Measurements from ENCODE around the gene NDST1. TPM values are rescaled to one million over a fixed set of nuclear protein-coding genes. Genes with fewer than 3 reads are reported as not detected.

The NDST1 gene
- polyA plus RNA-seq, 1 donor (not counting 4 experiments of a cell fraction or from before 2014, with no cell fraction given): 24.9 TPM

DNA sequence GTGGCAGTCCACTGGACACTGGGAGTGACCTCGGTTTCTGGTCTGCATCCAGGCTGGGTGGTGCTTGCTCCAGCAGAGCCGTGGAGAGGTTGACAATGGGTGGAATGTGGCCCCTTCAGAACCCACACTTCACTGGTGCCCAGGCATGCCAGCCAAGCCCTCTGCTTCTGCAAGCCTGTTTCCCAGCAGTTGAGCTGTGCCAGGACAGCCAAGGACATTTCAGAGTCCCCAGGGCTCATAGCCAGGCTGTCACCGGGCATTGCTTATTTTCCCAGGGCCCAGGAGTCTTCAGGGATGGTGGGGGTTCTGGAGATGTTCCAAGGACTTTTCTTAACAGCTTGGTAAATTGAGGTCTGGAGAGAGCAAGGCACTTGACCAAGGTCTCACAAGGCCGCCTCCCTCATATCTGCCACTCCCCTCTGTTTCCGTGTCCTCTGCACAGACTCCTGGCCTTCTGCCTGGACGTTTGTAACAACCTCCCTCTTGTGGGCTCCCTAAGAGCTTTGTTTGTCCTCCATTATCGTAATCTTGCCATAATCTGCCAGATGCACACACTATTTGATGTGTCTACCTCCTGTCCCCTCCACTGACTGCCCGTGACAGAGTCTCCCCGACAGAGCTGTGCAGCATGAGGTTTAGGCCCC, 3.8 kb upstream of the NDST1 start:
- Histone ChIP-seq H3K4me1 (ENCODE audit: control insufficient read depth, extremely low read depth, insufficient read depth, low read length) (peaks cover 70% of the 10 kb centered on the region), H3K4me3 (ENCODE audit: control insufficient read depth in 2 of 3, extremely low read depth in 1 of 3, insufficient read depth in 2 of 3, low read depth in 1 of 3, low read length in 3 of 3) (no peak overlapping the region), H3K27me3 (ENCODE audit: control insufficient read depth, extremely low read depth, insufficient read depth, low read length) (no peaks in the 10 kb centered on the region), H3K9me1 (ENCODE audit: control insufficient read depth, extremely low read depth, insufficient read depth, low read length) (peaks cover 18% of the 10 kb centered on the region), H2AFZ (ENCODE audit: control insufficient read depth, low read length) (no peak overlapping the region), H3K79me2 (ENCODE audit: control insufficient read depth, insufficient read depth, low read length) (peaks cover 97% of the 10 kb centered on the region), H4K20me1 (ENCODE audit: control insufficient read depth, extremely low read depth, insufficient read depth, low read length) (peaks cover 2% of the 10 kb centered on the region), H3K4me2 (ENCODE audit: control insufficient read depth, extremely low read depth, insufficient read depth, low read depth, low read length) (no peak overlapping the region), H3K9me3 (ENCODE audit: control insufficient read depth, low read depth, low read length) (no peaks in the 10 kb centered on the region), H3K27ac (ENCODE audit: control insufficient read depth, insufficient read depth, low read length) (no peak overlapping the region), H3K36me3 (ENCODE audit: control insufficient read depth in 2 of 2, extremely low read depth in 1 of 2, insufficient read depth in 2 of 2, low read length in 2 of 2) (no peaks in the 10 kb centered on the region), H3K9ac (ENCODE audit: control insufficient read depth, extremely low read depth, insufficient read depth, low read length) (no peak overlapping the region)
- TF ChIP-seq, protein P1, sequence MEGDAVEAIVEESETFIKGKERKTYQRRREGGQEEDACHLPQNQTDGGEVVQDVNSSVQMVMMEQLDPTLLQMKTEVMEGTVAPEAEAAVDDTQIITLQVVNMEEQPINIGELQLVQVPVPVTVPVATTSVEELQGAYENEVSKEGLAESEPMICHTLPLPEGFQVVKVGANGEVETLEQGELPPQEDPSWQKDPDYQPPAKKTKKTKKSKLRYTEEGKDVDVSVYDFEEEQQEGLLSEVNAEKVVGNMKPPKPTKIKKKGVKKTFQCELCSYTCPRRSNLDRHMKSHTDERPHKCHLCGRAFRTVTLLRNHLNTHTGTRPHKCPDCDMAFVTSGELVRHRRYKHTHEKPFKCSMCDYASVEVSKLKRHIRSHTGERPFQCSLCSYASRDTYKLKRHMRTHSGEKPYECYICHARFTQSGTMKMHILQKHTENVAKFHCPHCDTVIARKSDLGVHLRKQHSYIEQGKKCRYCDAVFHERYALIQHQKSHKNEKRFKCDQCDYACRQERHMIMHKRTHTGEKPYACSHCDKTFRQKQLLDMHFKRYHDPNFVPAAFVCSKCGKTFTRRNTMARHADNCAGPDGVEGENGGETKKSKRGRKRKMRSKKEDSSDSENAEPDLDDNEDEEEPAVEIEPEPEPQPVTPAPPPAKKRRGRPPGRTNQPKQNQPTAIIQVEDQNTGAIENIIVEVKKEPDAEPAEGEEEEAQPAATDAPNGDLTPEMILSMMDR (optimal IDR thresholded peaks at IDR 0.05 in 1 of 3, IDR thresholded peaks at IDR 0.05 in 1 of 3, conservative IDR thresholded peaks at IDR 0.05 in 1 of 3; ENCODE audit: extremely low read depth in 1 of 3, insufficient read depth in 2 of 3, low read length in 3 of 3): no peak
- TF ChIP-seq EZH2 (IDR thresholded peaks at IDR 0.05; ENCODE audit: low read length): no peak
- dilution Hi-C loops (cut with MboI; ENCODE audit: extremely low pct_ligation_motif_present, low sequenced_read_pairs): no loop called here
- no peak for FAIRE-seq
- no peak for DNase-seq (ENCODE audit: low read depth, low spot score)

DNA sequence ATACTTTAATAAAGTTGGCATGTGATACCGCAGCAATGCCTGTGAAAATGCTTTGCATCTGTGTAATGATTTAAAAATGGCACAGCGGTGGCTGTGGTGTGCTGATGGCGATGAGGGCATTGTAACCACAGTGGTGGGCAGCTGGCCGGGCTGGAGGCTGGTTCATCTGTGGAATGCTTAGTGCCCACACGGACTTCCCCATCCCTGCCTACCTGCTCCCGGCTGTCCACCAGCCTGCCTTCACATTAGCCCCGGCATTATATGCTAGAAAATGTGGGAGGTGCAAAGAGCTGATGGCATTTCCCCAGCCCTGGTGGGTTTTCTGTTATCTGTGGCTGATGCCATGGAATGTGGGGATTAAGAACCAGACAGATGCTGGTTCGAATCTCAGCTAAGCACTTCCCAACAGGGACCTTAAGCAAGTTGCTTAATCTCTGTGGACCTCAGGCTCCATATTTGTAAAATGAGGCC, 2.9 kb upstream of the NDST1 start:
- peaks cover 95% of the 10 kb centered on the region for H3K79me2 ChIP-seq (ENCODE audit: control insufficient read depth, insufficient read depth, low read length)
- dilution Hi-C loops (cut with MboI; ENCODE audit: extremely low pct_ligation_motif_present, low sequenced_read_pairs): no loop called here
- H3K9me1 ChIP-seq (ENCODE audit: control insufficient read depth, extremely low read depth, insufficient read depth, low read length): peaks cover 15% of the 10 kb centered on the region
- peaks cover 1% of the 10 kb centered on the region for H4K20me1 ChIP-seq (ENCODE audit: control insufficient read depth, extremely low read depth, insufficient read depth, low read length)
- TF ChIP-seq, protein P1 (optimal IDR thresholded peaks at IDR 0.05 in 1 of 3, IDR thresholded peaks at IDR 0.05 in 1 of 3, conservative IDR thresholded peaks at IDR 0.05 in 1 of 3; ENCODE audit: extremely low read depth in 1 of 3, insufficient read depth in 2 of 3, low read length in 3 of 3): no peak
- no peak for TF ChIP-seq EZH2 (IDR thresholded peaks at IDR 0.05; ENCODE audit: low read length)
- peaks cover 64% of the 10 kb centered on the region for H3K4me1 ChIP-seq (ENCODE audit: control insufficient read depth, extremely low read depth, insufficient read depth, low read length)
- H3K4me2 ChIP-seq (ENCODE audit: control insufficient read depth, extremely low read depth, insufficient read depth, low read depth, low read length): no peak overlapping the region
- H3K27me3 ChIP-seq (ENCODE audit: control insufficient read depth, extremely low read depth, insufficient read depth, low read length): no peaks in the 10 kb centered on the region
- FAIRE-seq (no peak), DNase-seq (ENCODE audit: low read depth, low spot score) (no peak)
- no peaks in the 10 kb centered on the region for H3K36me3 ChIP-seq (ENCODE audit: control insufficient read depth in 2 of 2, extremely low read depth in 1 of 2, insufficient read depth in 2 of 2, low read length in 2 of 2)
- H3K27ac ChIP-seq (ENCODE audit: control insufficient read depth, insufficient read depth, low read length): no peak overlapping the region
- H3K9me3 ChIP-seq (ENCODE audit: control insufficient read depth, low read depth, low read length): no peaks in the 10 kb centered on the region
- no peak overlapping the region for H3K4me3 ChIP-seq (ENCODE audit: control insufficient read depth in 2 of 3, extremely low read depth in 1 of 3, insufficient read depth in 2 of 3, low read depth in 1 of 3, low read length in 3 of 3)
- H2AFZ ChIP-seq (ENCODE audit: control insufficient read depth, low read length): no peak overlapping the region
- H3K9ac ChIP-seq (ENCODE audit: control insufficient read depth, extremely low read depth, insufficient read depth, low read length): no peak overlapping the region
